Hematopoietic multipotent progenitor cell treated with erythropoietin and hydrocortisone succinate and interleukin-3 and kit ligand, for 4 days (in vitro differentiated cells): ENCODE measurements around the gene DIS3L2.
A peak's percentile ranks its signal among the peaks of the same experiment; 100 is the strongest.
"Not testable (repeated sequence)": the region's sequence is repeated elsewhere in the genome, so short reads cannot be mapped to it uniquely, and the experiment has no call there.

Experiments used
- DNase-seq: peaks from one replicate; pipeline ENCODE4 v3.0.0-alpha.2; 2015

Gene DIS3L2

GRCh38 chr2:232338094-232338758, 376.7 kb downstream of the DIS3L2 start:
- DNase-seq, result not testable (repeated sequence)

GRCh38 chr2:232338759-232339106, 377.2 kb downstream of the DIS3L2 start:
- DNase-seq, result no peak

GRCh38 chr2:232339121-232340081, 377.9 kb downstream of the DIS3L2 start:
- no peak for DNase-seq

- no peak for DNase-seq
These were observed 378.8 kb downstream of the DIS3L2 start for GRCh38 chr2:232340171-232340935.

- DNase-seq, result no peak
These were observed 379.7 kb downstream of the DIS3L2 start for GRCh38 chr2:232341061-232341738.

GRCh38 chr2:232341739-232342126, 380.2 kb downstream of the DIS3L2 start:
- DNase-seq, result no peak

GRCh38 chr2:232342635-232343565, 381.4 kb downstream of the DIS3L2 start:
- DNase-seq, result no peak

GRCh38 chr2:232343821-232344220, 382.3 kb downstream of the DIS3L2 start:
- DNase-seq, result no peak

- DNase-seq, result no peak
These were observed 383.7 kb downstream of the DIS3L2 start for GRCh38 chr2:232345251-232345650.

- no peak for DNase-seq
These were observed 385.9 kb downstream of the DIS3L2 start for GRCh38 chr2:232347369-232347768.

GRCh38 chr2:232348936-232349335, 387.4 kb downstream of the DIS3L2 start:
- peak; percentile 30 for DNase-seq

GRCh38 chr2:232349546-232349945, 388.0 kb downstream of the DIS3L2 start:
- no peak for DNase-seq

- DNase-seq, result no peak
These were observed 388.6 kb downstream of the DIS3L2 start for GRCh38 chr2:232349946-232350635.

- no peak for DNase-seq
These were observed 389.5 kb downstream of the DIS3L2 start for GRCh38 chr2:232350804-232351685.

- DNase-seq, result no peak
These were observed 390.4 kb downstream of the DIS3L2 start for GRCh38 chr2:232351686-232352510.

- DNase-seq, result no peak
These were observed 391.1 kb downstream of the DIS3L2 start for GRCh38 chr2:232352511-232353091.

- no peak for DNase-seq
These were observed 391.6 kb downstream of the DIS3L2 start for GRCh38 chr2:232353096-232353495.

- no peak for DNase-seq
These were observed 392.1 kb downstream of the DIS3L2 start for GRCh38 chr2:232353660-232354059.

- no peak for DNase-seq
These were observed 392.6 kb downstream of the DIS3L2 start for GRCh38 chr2:232354069-232354468.
